Glomerular visceral epithelial cell (primary cell): ENCODE results near the gene RTN4R.

ENCODE experiments used
- DNase-seq: peaks from one replicate; pipeline ENCODE4 v3.0.0-alpha.2; 2016; ENCODE audit errors: extremely low spot score

Gene RTN4R

GRCh38 chr22:20199413-20199842, 68.7 kb downstream of the RTN4R start:
- DNase-seq = no peak

- DNase-seq = no peak
Measured at GRCh38 chr22:20198557-20199319, 69.4 kb downstream of the RTN4R start.

- DNase-seq = no peak
Measured at GRCh38 chr22:20197407-20198030, 70.6 kb downstream of the RTN4R start.

GRCh38 chr22:20196094-20196842, 71.8 kb downstream of the RTN4R start:
- DNase-seq = no peak

- no peak for DNase-seq
Measured at GRCh38 chr22:20194681-20195593, 73.2 kb downstream of the RTN4R start.

- DNase-seq = no peak
Measured at GRCh38 chr22:20193761-20194494, 74.2 kb downstream of the RTN4R start.

- DNase-seq = no peak
Measured at GRCh38 chr22:20192972-20193760, 75.0 kb downstream of the RTN4R start.

- no peak for DNase-seq
Measured at GRCh38 chr22:20192293-20192971, 75.7 kb downstream of the RTN4R start.

- no peak for DNase-seq
Measured at GRCh38 chr22:20191803-20192202, 76.3 kb downstream of the RTN4R start.
